Vagina (tissue), 2 donors: ENCODE data around the gene ABLIM2.

Experiments used
- POLR2A ChIP-seq, 2 donors: fragments of 450-650 bp; IDR thresholded peaks; one replicate each; pipeline ENCODE4 v1.6.1; 2017; ENCODE audit warnings: antibody characterized with exemption in 2 of 2, mild to moderate bottlenecking in 2 of 2, moderate library complexity in 2 of 2
- TF ChIP-seq, protein P1 (sequence below), 3 experiments: fragments of 450-650 bp in 2 of 3; fragments of 200-600 bp in 1 of 3; sonication (generic) in 1 of 3; IDR thresholded peaks; one replicate each; pipeline ENCODE4 v1.5.1; 2017 to 2019; ENCODE audit warnings: antibody characterized with exemption in 3 of 3, mild to moderate bottlenecking in 2 of 3, moderate library complexity in 2 of 3

DNA sequence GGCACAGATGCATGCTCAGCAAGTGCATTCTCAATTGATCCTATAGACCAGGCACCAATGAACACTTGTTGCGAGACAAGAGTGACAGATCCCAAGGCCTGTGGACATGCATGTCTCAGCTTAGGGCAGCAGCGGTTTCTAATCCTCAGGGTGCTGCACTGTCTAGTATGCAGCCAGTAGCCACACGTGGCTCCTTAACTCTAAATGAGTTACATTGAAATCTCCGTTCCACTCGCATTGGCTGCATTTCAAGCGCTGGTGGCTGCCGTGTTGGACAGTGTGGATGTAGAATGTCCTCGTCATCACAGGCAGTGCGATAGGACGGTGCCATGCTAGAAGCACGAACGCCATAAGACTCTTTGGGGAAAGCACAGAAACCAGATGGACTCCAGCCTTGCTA, 194.9 kb downstream of the ABLIM2 start:
- TF ChIP-seq, protein P1, sequence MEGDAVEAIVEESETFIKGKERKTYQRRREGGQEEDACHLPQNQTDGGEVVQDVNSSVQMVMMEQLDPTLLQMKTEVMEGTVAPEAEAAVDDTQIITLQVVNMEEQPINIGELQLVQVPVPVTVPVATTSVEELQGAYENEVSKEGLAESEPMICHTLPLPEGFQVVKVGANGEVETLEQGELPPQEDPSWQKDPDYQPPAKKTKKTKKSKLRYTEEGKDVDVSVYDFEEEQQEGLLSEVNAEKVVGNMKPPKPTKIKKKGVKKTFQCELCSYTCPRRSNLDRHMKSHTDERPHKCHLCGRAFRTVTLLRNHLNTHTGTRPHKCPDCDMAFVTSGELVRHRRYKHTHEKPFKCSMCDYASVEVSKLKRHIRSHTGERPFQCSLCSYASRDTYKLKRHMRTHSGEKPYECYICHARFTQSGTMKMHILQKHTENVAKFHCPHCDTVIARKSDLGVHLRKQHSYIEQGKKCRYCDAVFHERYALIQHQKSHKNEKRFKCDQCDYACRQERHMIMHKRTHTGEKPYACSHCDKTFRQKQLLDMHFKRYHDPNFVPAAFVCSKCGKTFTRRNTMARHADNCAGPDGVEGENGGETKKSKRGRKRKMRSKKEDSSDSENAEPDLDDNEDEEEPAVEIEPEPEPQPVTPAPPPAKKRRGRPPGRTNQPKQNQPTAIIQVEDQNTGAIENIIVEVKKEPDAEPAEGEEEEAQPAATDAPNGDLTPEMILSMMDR (IDR thresholded peaks at IDR 0.05): no peak
- no peak for TF ChIP-seq POLR2A (IDR thresholded peaks at IDR 0.05)
